K562 (cell line): ENCODE results near the gene TNFAIP1. TPM values are rescaled to one million over a fixed set of nuclear protein-coding genes. Genes with fewer than 3 reads are reported as not detected.
A peak's percentile ranks its signal among the peaks of the same experiment; 100 is the strongest.

Experiments
- ATAC-seq: fragments of 200-7000 bp; cut with Tn5 transposase; 3 replicates; pipeline ENCODE4 v1.9.1; 2020; ENCODE audit warnings: moderate library complexity
- BruUV-seq: library from RNA; stranded (reverse); fragments of 400-500 nt; replicated peaks from 2 replicates; lab custom pipeline; 2021; lab: Mats Ljungman, UMichigan
- CTCF ChIA-PET: fragments of 300-600 bp; formaldehyde crosslinking; extraction: SDS; loops from one replicate; lab custom pipeline; 2021; ENCODE audit warnings: low intra/inter-chr PET ratio; lab: Yijun Ruan, JAX
- POLR2A ChIA-PET: fragments of 300-600, 350-650 bp; sonication (Branson Sonifier 250); formaldehyde crosslinking; extraction: SDS; loops from one replicate; lab custom pipeline; 2021; ENCODE audit warnings: antibody characterized with exemption, inconsistent platforms; lab: Yijun Ruan, JAX
- DNase-seq, 4 experiments: peaks; one replicate each; pipeline versions ENCODE4 v3.0.0 to v3.0.0-alpha.2; 2011 to 2018; ENCODE audit warnings: low spot score in 3 of 4, mixed read lengths in 3 of 4; ENCODE audit errors: extremely low read depth in 1 of 4
- FAIRE-seq: peaks from 2 replicates; lab custom pipeline; 2011; peaks lifted over from hg19 to GRCh38; lab: Jason Lieb, UNC
- H2AFZ ChIP-seq: 2 replicates; pipeline ENCODE4 v1.6.0; 2011; ENCODE audit warnings: low read depth, low read length, control low read depth, inconsistent platforms
- H3K27ac ChIP-seq: fragments of 200-600 bp; 3 replicates; pipeline ENCODE4 v1.8.0; 2011; ENCODE audit warnings: low read depth, mild to moderate bottlenecking, control low read depth, inconsistent platforms, low read length, moderate library complexity, mixed read lengths; ENCODE audit errors: extremely low read depth
- H3K27me3 ChIP-seq, 2 experiments: fragments of 300-600 bp in 1 of 2; 2 replicates in 1 of 2; 3 replicates in 1 of 2; pipeline versions ENCODE4 v1.6.0 to v1.8.0; 2011; ENCODE audit warnings: inconsistent platforms in 2 of 2, low read length in 2 of 2, mild to moderate bottlenecking in 1 of 2, mixed read lengths in 1 of 2, moderate library complexity in 1 of 2; ENCODE audit not compliant: control insufficient read depth in 2 of 2, insufficient read depth in 2 of 2
- H3K36me3 ChIP-seq: fragments of 300-600 bp; 3 replicates; pipeline ENCODE4 v1.8.0; 2011; ENCODE audit warnings: mild to moderate bottlenecking, low read length, inconsistent platforms; ENCODE audit not compliant: control insufficient read depth, insufficient read depth
- H3K4me1 ChIP-seq, 2 experiments: fragments of 200-600 bp in 1 of 2; replicated peaks in 1 of 2; 2 replicates in 1 of 2; 3 replicates in 1 of 2; pipeline versions ENCODE4 v1.5.1 to v1.8.0; 2011; ENCODE audit warnings: inconsistent platforms in 2 of 2, low read length in 2 of 2, mild to moderate bottlenecking in 1 of 2, mixed read lengths in 1 of 2, moderate library complexity in 1 of 2; ENCODE audit not compliant: control insufficient read depth in 2 of 2, insufficient read depth in 2 of 2
- H3K4me2 ChIP-seq: 2 replicates; pipeline ENCODE4 v1.6.1; 2011; ENCODE audit warnings: low read length, control low read depth, inconsistent platforms, mixed read lengths; ENCODE audit not compliant: insufficient read depth
- H3K4me3 ChIP-seq: fragments of 200-600 bp; sonication (generic), shearing (Covaris generic); 2 replicates; pipeline ENCODE4 v1.5.1; 2016; ENCODE audit warnings: control low read depth, inconsistent platforms
- H3K79me2 ChIP-seq: fragments of 200-600 bp; 3 replicates; pipeline ENCODE4 v1.8.0; 2011; ENCODE audit warnings: low read length, inconsistent platforms; ENCODE audit not compliant: control insufficient read depth, insufficient read depth
- H3K9ac ChIP-seq, 2 experiments: 2 replicates each; pipeline versions ENCODE4 v1.6.0 to v1.6.1; 2011; ENCODE audit warnings: low read depth in 2 of 2, low read length in 2 of 2, control low read depth in 1 of 2, inconsistent platforms in 1 of 2, mild to moderate bottlenecking in 1 of 2, mixed read lengths in 1 of 2; ENCODE audit not compliant: insufficient read depth in 1 of 2
- H3K9me1 ChIP-seq: one replicate; pipeline ENCODE4 v1.6.0; 2011; ENCODE audit warnings: inconsistent platforms, mild to moderate bottlenecking, low read length, moderate library complexity; ENCODE audit not compliant: control insufficient read depth, insufficient read depth
- H3K9me3 ChIP-seq: replicated peaks from 2 replicates; pipeline ENCODE4 v1.5.1; 2011; ENCODE audit warnings: low read depth, low read length, inconsistent platforms; ENCODE audit not compliant: control insufficient read depth, insufficient read depth
- H4K20me1 ChIP-seq: replicated peaks from 2 replicates; pipeline ENCODE4 v1.6.1; 2011; ENCODE audit warnings: low read length, inconsistent platforms, mixed read lengths; ENCODE audit not compliant: control insufficient read depth, insufficient read depth
- BACH1 ChIP-seq: fragments of 200-800 bp; sonication (Bioruptor generic); IDR thresholded peaks from 2 replicates; pipeline ENCODE4 v1.6.1; 2016; ENCODE audit warnings: missing genetic modification characterization, missing compliant biosample characterization
- CAMTA2 ChIP-seq: fragments of 250-450 bp; sonication (Bioruptor Pico); conservative IDR thresholded peaks from 2 replicates; pipeline ENCODE4 v1.5.1; 2022
- CCAR2 ChIP-seq: fragments of 200-400 bp; formaldehyde crosslinking; IDR thresholded peaks from 2 replicates; pipeline ENCODE4 v1.6.1; 2017; ENCODE audit warnings: mild to moderate bottlenecking, low read depth, low read length
- DIDO1 ChIP-seq: fragments of 450-650 bp; IDR thresholded peaks from 2 replicates; pipeline ENCODE4 v1.6.1; 2016; ENCODE audit warnings: low read depth, missing biosample characterization, missing genetic modification characterization
- HMG20B ChIP-seq: fragments of 250-450 bp; sonication (Bioruptor Pico); IDR thresholded peaks from 2 replicates; pipeline ENCODE4 v1.5.0; 2021; ENCODE audit warnings: mild to moderate bottlenecking
- ILF3 ChIP-seq: fragments of 450-650 bp; IDR thresholded peaks from 2 replicates; pipeline ENCODE4 v1.6.1; 2018; ENCODE audit warnings: antibody characterized with exemption, mild to moderate bottlenecking, moderate library complexity, borderline replicate concordance
- MAFG ChIP-seq: fragments of 450-650 bp; conservative IDR thresholded peaks from 2 replicates; pipeline ENCODE4 v1.6.1; 2016; ENCODE audit warnings: missing genetic modification characterization, missing compliant biosample characterization
- MBD2 ChIP-seq: sonication (generic); IDR thresholded peaks from 2 replicates; pipeline ENCODE4 v1.6.1; 2016; ENCODE audit warnings: low read depth, borderline replicate concordance
- NONO ChIP-seq, 2 experiments: fragments of 200-400 bp in 1 of 2; fragments of 450-650 bp in 1 of 2; formaldehyde crosslinking in 1 of 2; IDR thresholded peaks; 2 replicates each; pipeline ENCODE4 v1.6.1; 2017; ENCODE audit warnings: low read depth in 2 of 2, mild to moderate bottlenecking in 2 of 2, moderate library complexity in 2 of 2, low read length in 1 of 2
- PHF20 ChIP-seq: fragments of 450-650 bp; IDR thresholded peaks from 2 replicates; pipeline ENCODE4 v1.6.1; 2018; ENCODE audit not compliant: partially characterized antibody
- PHF21A ChIP-seq: fragments of 450-650 bp; IDR thresholded peaks from 2 replicates; pipeline ENCODE4 v1.6.1; 2017; ENCODE audit warnings: low read depth, borderline replicate concordance
- PYGO2 ChIP-seq: fragments of 450-650 bp; IDR thresholded peaks from 2 replicates; pipeline ENCODE4 v1.6.1; 2016; ENCODE audit warnings: mild to moderate bottlenecking, missing genetic modification characterization, moderate library complexity, missing compliant biosample characterization
- RBBP5 ChIP-seq: fragments of 200-600 bp; sonication (generic); IDR thresholded peaks from 2 replicates; pipeline ENCODE4 v1.6.1; 2012; ENCODE audit warnings: borderline replicate concordance, mild to moderate bottlenecking, low read length, control low read depth, inconsistent platforms; ENCODE audit not compliant: insufficient read depth, poor library complexity, severe bottlenecking
- ZFP1 ChIP-seq: fragments of 450-650 bp; formaldehyde crosslinking; IDR thresholded peaks from 2 replicates; pipeline ENCODE4 v1.4.0; 2020; ENCODE audit warnings: mild to moderate bottlenecking, mixed read lengths
- ZNF143 ChIP-seq: sonication (generic); formaldehyde crosslinking; IDR thresholded peaks from 2 replicates; pipeline ENCODE4 v1.9.0; 2022; ENCODE audit warnings: mild to moderate bottlenecking, missing genetic modification reagents
- ZNF785 ChIP-seq: fragments of 250-450 bp; sonication (Bioruptor Pico); IDR thresholded peaks from 2 replicates; pipeline ENCODE4 v1.4.0; 2020; ENCODE audit warnings: mild to moderate bottlenecking
- WGBS: fragments of 100-300 bp; shearing (Covaris generic); methylation state at CpG from one replicate; pipeline ENCODE4 v1.1.6; 2016; ENCODE audit warnings: low coverage, mixed read lengths; ENCODE audit not compliant: insufficient coverage; ENCODE audit errors: missing lambda C conversion rate; 5-methylcytosine and 5-hydroxymethylcytosine counted together
- in situ Hi-C: fragments of 300-500 bp; cut with MboI; formaldehyde crosslinking; loops from 4 replicates; pipeline ENCODE4 v1.15.0; 2018; ENCODE audit warnings: inconsistent platforms, mixed read lengths
- intact Hi-C: fragments of 100-400 bp; cut with micrococcal nuclease; formaldehyde crosslinking; loops from 2 replicates; pipeline ENCODE4 v1.14.2; 2022
- polyA plus RNA-seq, 8 experiments: library from polyadenylated mRNA; depleted of rRNA in 4 of 8; stranded (reverse) in 5 of 8; unstranded in 3 of 8; fragments of >200 nt; fragmentation: Nextera tagmentation in 2 of 8; fragmentation: Illumina TruSeq in 1 of 8; extraction: Ambion mirVana in 2 of 8; extraction: Trizol in 1 of 8; gene quantifications; 2 replicates each; pipeline versions ENCODE4 v1.2.1 to v1.2.3, GENCODE V29; 2011 to 2014; ENCODE audit warnings: inconsistent platforms in 1 of 8, missing spikeins in 1 of 8
- total RNA-seq, 7 experiments: library from RNA; depleted of rRNA in 6 of 7; stranded (reverse); fragments of >200 nt in 6 of 7; fragmentation: Illumina TruSeq in 2 of 7; extraction: Trizol in 2 of 7; gene quantifications; 2 replicates each; pipeline versions ENCODE4 v1.2.1 to v1.2.3, GENCODE V29; 2011 to 2021; ENCODE audit warnings: low replicate concordance in 1 of 7
- TF ChIP-seq, protein P1 (sequence below): fragments of 250-450 bp; sonication (Bioruptor Pico); IDR thresholded peaks from 2 replicates; pipeline ENCODE4 v1.4.0; 2020; ENCODE audit warnings: mild to moderate bottlenecking, moderate library complexity, borderline replicate concordance
- TF ChIP-seq, protein P2 (sequence below): IDR thresholded peaks from 2 replicates; pipeline ENCODE4 v1.6.1; 2011; ENCODE audit warnings: borderline replicate concordance, low read depth, mild to moderate bottlenecking, moderate library complexity, low read length; ENCODE audit not compliant: insufficient read depth, poor library complexity, severe bottlenecking

The TNFAIP1 gene
- total and polyA plus RNA-seq, 9 of the 15 experiments (the other 6 are each of a cell fraction or from before 2014, with no cell fraction given), result 2.1 to 20.1 (median 8.2) TPM

DNA sequence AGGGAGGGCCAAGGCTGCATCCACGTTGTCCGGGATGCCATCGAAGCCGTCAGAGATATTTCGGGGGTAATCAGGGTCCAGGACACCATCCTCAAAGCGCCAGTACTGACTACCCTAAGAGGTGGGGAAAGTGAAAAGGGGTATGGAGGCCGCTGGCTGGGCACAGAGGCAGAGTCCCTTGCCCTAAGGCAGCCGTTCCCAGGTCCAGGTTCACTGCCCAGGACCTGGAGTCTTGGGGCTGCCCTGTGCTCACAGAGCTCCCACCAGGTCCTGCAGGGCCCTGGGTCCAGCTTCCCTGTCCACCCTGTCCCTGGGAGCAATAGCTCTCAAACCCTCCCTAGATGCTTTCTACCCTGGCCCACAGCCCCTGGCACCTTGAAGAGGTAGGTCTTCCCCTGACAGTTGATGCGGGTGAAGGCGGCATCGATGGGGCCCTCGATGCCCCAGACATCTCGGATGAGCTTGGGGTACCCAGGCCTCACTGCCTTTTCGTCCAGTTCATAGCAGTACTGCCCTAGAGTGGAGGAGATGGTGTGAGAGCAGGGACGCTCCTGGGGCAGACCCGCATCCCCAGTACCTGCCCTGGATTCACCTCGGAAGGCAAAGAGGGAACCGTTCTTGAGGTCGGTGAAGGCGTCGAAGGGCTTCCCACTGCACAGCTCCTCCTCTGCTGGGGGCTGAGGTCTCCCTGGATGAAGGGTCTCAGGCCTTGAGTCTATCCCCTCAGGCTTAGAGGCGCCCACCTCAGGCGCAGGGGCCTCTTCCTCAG, 33.5 kb downstream of the TNFAIP1 start:
- Histone ChIP-seq H3K79me2 (no peaks in the 10 kb centered on the region), H3K36me3 (peaks cover 3% of the 10 kb centered on the region; the same call in 1 of the 3 replicates), H3K27ac (no peak overlapping the region), H3K9me1 (peaks cover 5% of the 10 kb centered on the region), H4K20me1 (peaks cover 14% of the 10 kb centered on the region), H2AFZ (no peak overlapping the region), H3K27me3 (peaks cover 0 to 4% of the 10 kb centered on the region in 2 experiments; a peak in 1 of 5 replicates), H3K4me2 (no peak overlapping the region), H3K9me3 (no peaks in the 10 kb centered on the region), H3K4me1 (peaks cover 16 to 45% of the 10 kb centered on the region in 2 experiments), H3K9ac (0 out of 4 replicates have a peak overlapping the region, but pooled peaks of 1 of the 2 experiments have one; percentile 81), H3K4me3 (no peak overlapping the region)
- intact Hi-C loops (no loop called here), in situ Hi-C loops (no loop called here)
- BruUV-seq, result no TSS peak
- 90% methylated on average over 18 of the region's 23 CpGs for WGBS
- POLR2A ChIA-PET, result interaction anchor here (0.6 to 3.4 kb wide), 2 partner anchors 11 to 27 kb away, joined by 5 to 31 read pairs; partner anchors contain the start of gene POLDIP2
- TF ChIP-seq MAFG (tag) (no peak), PHF21A (no peak), ZNF785 (CRISPR knock-in tag) (no peak), PHF20 (no peak), MBD2 (no peak), DIDO1 (tag) (no peak), CAMTA2 (CRISPR knock-in tag) (no peak), RBBP5 (no peak), BACH1 (tag) (no peak), PYGO2 (tag) (no peak), NONO (IDR thresholded peaks at IDR 0.05; ENCODE audit: low read depth in 2 of 2, low read length in 1 of 2) (no peak), ZFP1 (CRISPR knock-in tag) (no peak), HMG20B (no peak), ZNF143 (CRISPR knock-in tag) (no peak), CCAR2 (no peak), ILF3 (no peak)
- TF ChIP-seq, protein P1, sequence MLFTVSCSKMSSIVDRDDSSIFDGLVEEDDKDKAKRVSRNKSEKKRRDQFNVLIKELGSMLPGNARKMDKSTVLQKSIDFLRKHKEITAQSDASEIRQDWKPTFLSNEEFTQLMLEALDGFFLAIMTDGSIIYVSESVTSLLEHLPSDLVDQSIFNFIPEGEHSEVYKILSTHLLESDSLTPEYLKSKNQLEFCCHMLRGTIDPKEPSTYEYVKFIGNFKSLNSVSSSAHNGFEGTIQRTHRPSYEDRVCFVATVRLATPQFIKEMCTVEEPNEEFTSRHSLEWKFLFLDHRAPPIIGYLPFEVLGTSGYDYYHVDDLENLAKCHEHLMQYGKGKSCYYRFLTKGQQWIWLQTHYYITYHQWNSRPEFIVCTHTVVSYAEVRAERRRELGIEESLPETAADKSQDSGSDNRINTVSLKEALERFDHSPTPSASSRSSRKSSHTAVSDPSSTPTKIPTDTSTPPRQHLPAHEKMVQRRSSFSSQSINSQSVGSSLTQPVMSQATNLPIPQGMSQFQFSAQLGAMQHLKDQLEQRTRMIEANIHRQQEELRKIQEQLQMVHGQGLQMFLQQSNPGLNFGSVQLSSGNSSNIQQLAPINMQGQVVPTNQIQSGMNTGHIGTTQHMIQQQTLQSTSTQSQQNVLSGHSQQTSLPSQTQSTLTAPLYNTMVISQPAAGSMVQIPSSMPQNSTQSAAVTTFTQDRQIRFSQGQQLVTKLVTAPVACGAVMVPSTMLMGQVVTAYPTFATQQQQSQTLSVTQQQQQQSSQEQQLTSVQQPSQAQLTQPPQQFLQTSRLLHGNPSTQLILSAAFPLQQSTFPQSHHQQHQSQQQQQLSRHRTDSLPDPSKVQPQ (CRISPR knock-in tag), result no peak
- TF ChIP-seq, protein P2, sequence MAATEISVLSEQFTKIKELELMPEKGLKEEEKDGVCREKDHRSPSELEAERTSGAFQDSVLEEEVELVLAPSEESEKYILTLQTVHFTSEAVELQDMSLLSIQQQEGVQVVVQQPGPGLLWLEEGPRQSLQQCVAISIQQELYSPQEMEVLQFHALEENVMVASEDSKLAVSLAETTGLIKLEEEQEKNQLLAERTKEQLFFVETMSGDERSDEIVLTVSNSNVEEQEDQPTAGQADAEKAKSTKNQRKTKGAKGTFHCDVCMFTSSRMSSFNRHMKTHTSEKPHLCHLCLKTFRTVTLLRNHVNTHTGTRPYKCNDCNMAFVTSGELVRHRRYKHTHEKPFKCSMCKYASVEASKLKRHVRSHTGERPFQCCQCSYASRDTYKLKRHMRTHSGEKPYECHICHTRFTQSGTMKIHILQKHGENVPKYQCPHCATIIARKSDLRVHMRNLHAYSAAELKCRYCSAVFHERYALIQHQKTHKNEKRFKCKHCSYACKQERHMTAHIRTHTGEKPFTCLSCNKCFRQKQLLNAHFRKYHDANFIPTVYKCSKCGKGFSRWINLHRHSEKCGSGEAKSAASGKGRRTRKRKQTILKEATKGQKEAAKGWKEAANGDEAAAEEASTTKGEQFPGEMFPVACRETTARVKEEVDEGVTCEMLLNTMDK, result no peak
- CTCF ChIA-PET, result interaction anchor here (0.6 kb wide), 1 partner anchor 184 kb away, joined by 5 read pairs; no protein-coding TSS in a partner anchor
- ATAC-seq (no peak), FAIRE-seq (no peak), DNase-seq (no peak)
